Measurements from ENCODE around the gene OTUB2.

Gene OTUB2

GRCh38 chr14:94087891-94088290, 61.8 kb downstream of the OTUB2 start:
- no peak for TF ChIP-seq EZH2 (IDR thresholded peaks at IDR 0.05; ENCODE audit: borderline replicate concordance, low read depth, low read length, severe bottlenecking)
- no peak for TF ChIP-seq CTCF (IDR thresholded peaks at IDR 0.05; ENCODE audit: borderline replicate concordance, extremely low read depth, low read length, poor library complexity, severe bottlenecking)
- Histone ChIP-seq H3K9me3 (ENCODE audit: insufficient read depth, low read length, severe bottlenecking) (no peaks in the 10 kb centered on the region), H4K20me1 (ENCODE audit: insufficient read depth, low read length) (no peaks in the 10 kb centered on the region), H3K4me3 (ENCODE audit: low read depth in 1 of 2, low read length in 2 of 2) (no peak overlapping the region), H3K4me2 (ENCODE audit: insufficient read depth, low read length) (no peak overlapping the region), H3K27ac (ENCODE audit: low read length) (no peak overlapping the region), H2AFZ (ENCODE audit: low read depth, low read length) (no peak overlapping the region), H3K79me2 (ENCODE audit: insufficient read depth, low read length) (no peaks in the 10 kb centered on the region), H3K36me3 (ENCODE audit: insufficient read depth, low read length) (no peaks in the 10 kb centered on the region), H3K27me3 (ENCODE audit: insufficient read depth, low read length, poor library complexity) (no peaks in the 10 kb centered on the region), H3K9ac (ENCODE audit: low read depth, low read length) (no peak overlapping the region), H3K4me1 (ENCODE audit: insufficient read depth, low read length) (peaks cover 3% of the 10 kb centered on the region; the same call in 1 of the 2 replicates)
- ATAC-seq (ENCODE audit: insufficient read depth, low read depth) (no peak), DNase-seq (no peak)

- Histone ChIP-seq H3K36me3 (ENCODE audit: insufficient read depth, low read length) (no peaks in the 10 kb centered on the region), H4K20me1 (ENCODE audit: insufficient read depth, low read length) (no peaks in the 10 kb centered on the region), H3K4me2 (ENCODE audit: insufficient read depth, low read length) (no peak overlapping the region), H3K9ac (ENCODE audit: low read depth, low read length) (no peak overlapping the region), H3K27ac (ENCODE audit: low read length) (no peak overlapping the region), H2AFZ (ENCODE audit: low read depth, low read length) (no peak overlapping the region), H3K79me2 (ENCODE audit: insufficient read depth, low read length) (no peaks in the 10 kb centered on the region), H3K4me3 (ENCODE audit: low read depth in 1 of 2, low read length in 2 of 2) (no peak overlapping the region), H3K9me3 (ENCODE audit: insufficient read depth, low read length, severe bottlenecking) (no peaks in the 10 kb centered on the region), H3K4me1 (ENCODE audit: insufficient read depth, low read length) (no peaks in the 10 kb centered on the region), H3K27me3 (ENCODE audit: insufficient read depth, low read length, poor library complexity) (no peaks in the 10 kb centered on the region)
- no peak for TF ChIP-seq EZH2 (IDR thresholded peaks at IDR 0.05; ENCODE audit: borderline replicate concordance, low read depth, low read length, severe bottlenecking)
- no peak for TF ChIP-seq CTCF (IDR thresholded peaks at IDR 0.05; ENCODE audit: borderline replicate concordance, extremely low read depth, low read length, poor library complexity, severe bottlenecking)
- ATAC-seq (ENCODE audit: insufficient read depth, low read depth) (no peak), DNase-seq (no peak)
Observed at GRCh38 chr14:94088516-94088915, 62.4 kb downstream of the OTUB2 start.

GRCh38 chr14:94089479-94089878, 63.3 kb downstream of the OTUB2 start:
- Histone ChIP-seq H3K79me2 (ENCODE audit: insufficient read depth, low read length) (no peaks in the 10 kb centered on the region), H3K9ac (ENCODE audit: low read depth, low read length) (no peak overlapping the region), H3K9me3 (ENCODE audit: insufficient read depth, low read length, severe bottlenecking) (no peaks in the 10 kb centered on the region), H3K27me3 (ENCODE audit: insufficient read depth, low read length, poor library complexity) (no peaks in the 10 kb centered on the region), H3K4me3 (ENCODE audit: low read depth in 1 of 2, low read length in 2 of 2) (no peak overlapping the region), H3K27ac (ENCODE audit: low read length) (no peak overlapping the region), H3K4me1 (ENCODE audit: insufficient read depth, low read length) (no peaks in the 10 kb centered on the region), H3K4me2 (ENCODE audit: insufficient read depth, low read length) (no peak overlapping the region), H4K20me1 (ENCODE audit: insufficient read depth, low read length) (no peaks in the 10 kb centered on the region), H2AFZ (ENCODE audit: low read depth, low read length) (no peak overlapping the region), H3K36me3 (ENCODE audit: insufficient read depth, low read length) (no peaks in the 10 kb centered on the region)
- TF ChIP-seq CTCF (IDR thresholded peaks at IDR 0.05; ENCODE audit: borderline replicate concordance, extremely low read depth, low read length, poor library complexity, severe bottlenecking), result no peak
- TF ChIP-seq EZH2 (IDR thresholded peaks at IDR 0.05; ENCODE audit: borderline replicate concordance, low read depth, low read length, severe bottlenecking), result no peak
- ATAC-seq (ENCODE audit: insufficient read depth, low read depth) (no peak), DNase-seq (no peak)

GRCh38 chr14:94093418-94093817, 67.3 kb downstream of the OTUB2 start:
- Histone ChIP-seq H3K9me3 (ENCODE audit: insufficient read depth, low read length, severe bottlenecking) (no peaks in the 10 kb centered on the region), H3K4me3 (ENCODE audit: low read depth in 1 of 2, low read length in 2 of 2) (no peak overlapping the region), H3K9ac (ENCODE audit: low read depth, low read length) (no peak overlapping the region), H3K4me2 (ENCODE audit: insufficient read depth, low read length) (no peak overlapping the region), H2AFZ (ENCODE audit: low read depth, low read length) (no peak overlapping the region), H3K79me2 (ENCODE audit: insufficient read depth, low read length) (no peaks in the 10 kb centered on the region), H3K27ac (ENCODE audit: low read length) (no peak overlapping the region), H3K36me3 (ENCODE audit: insufficient read depth, low read length) (peaks cover 13% of the 10 kb centered on the region; the same call in 1 of the 2 replicates), H3K4me1 (ENCODE audit: insufficient read depth, low read length) (no peaks in the 10 kb centered on the region), H4K20me1 (ENCODE audit: insufficient read depth, low read length) (0 out of 2 replicates have a peak, but pooled peaks cover 3% of the 10 kb centered on the region), H3K27me3 (ENCODE audit: insufficient read depth, low read length, poor library complexity) (no peaks in the 10 kb centered on the region)
- ATAC-seq (ENCODE audit: insufficient read depth, low read depth) (no peak), DNase-seq (no peak)
- TF ChIP-seq CTCF (IDR thresholded peaks at IDR 0.05; ENCODE audit: borderline replicate concordance, extremely low read depth, low read length, poor library complexity, severe bottlenecking) (no peak), EZH2 (IDR thresholded peaks at IDR 0.05; ENCODE audit: borderline replicate concordance, low read depth, low read length, severe bottlenecking) (no peak)

Data from DND-41 (cell line).